A549 (cell line): ENCODE measurements around the gene RHOD. TPM values are rescaled to one million over a fixed set of nuclear protein-coding genes. Genes with fewer than 3 reads are reported as not detected.

Experiments
- ATAC-seq, 2 experiments: fragments of 200-7000 bp in 1 of 2; fragments of >200 bp in 1 of 2; cut with Nextera tagmentation in 1 of 2; cut with Tn5 transposase in 1 of 2; 3 replicates each; pipeline versions ENCODE4 v1.8.0 to v1.9.1; 2018 to 2020; ENCODE audit warnings: mild to moderate bottlenecking in 1 of 2, moderate library complexity in 1 of 2
- CTCF ChIA-PET: fragments of 300-600 bp; sonication (Branson Sonifier 250); formaldehyde crosslinking; extraction: SDS; loops from one replicate; lab custom pipeline; 2021; ENCODE audit warnings: antibody characterized with exemption, inconsistent platforms; lab: Yijun Ruan, JAX
- POLR2A ChIA-PET: fragments of 350-600 bp; formaldehyde crosslinking; extraction: SDS; loops from one replicate; lab custom pipeline; 2021; ENCODE audit warnings: antibody characterized with exemption, inconsistent platforms; lab: Yijun Ruan, JAX
- DNase-seq, 2 experiments: peaks; one replicate each; pipeline versions ENCODE4 v3.0.0 to v3.0.0-alpha.2; 2011 to 2016; ENCODE audit warnings: low read depth in 1 of 2, low spot score in 1 of 2
- FAIRE-seq: peaks from 2 replicates; lab custom pipeline; 2011; peaks lifted over from hg19 to GRCh38; lab: Jason Lieb, UNC
- H3K27ac ChIP-seq, 2 experiments: fragments of >200 bp; sonication (Bioruptor Twin); formaldehyde crosslinking; 3 replicates each; pipeline ENCODE4 v1.5.1; 2016 to 2017
- H3K4me1 ChIP-seq: fragments of >200 bp; sonication (Bioruptor Twin); formaldehyde crosslinking; 3 replicates; pipeline ENCODE4 v1.6.1; 2016
- H3K4me2 ChIP-seq: fragments of >200 bp; sonication (Bioruptor Twin); formaldehyde crosslinking; 3 replicates; pipeline ENCODE4 v1.6.1; 2016
- H3K4me3 ChIP-seq: fragments of >200 bp; sonication (Bioruptor Twin); formaldehyde crosslinking; 3 replicates; pipeline ENCODE4 v1.5.1; 2016
- H3K9me3 ChIP-seq: fragments of >200 bp; sonication (Bioruptor Twin); formaldehyde crosslinking; 3 replicates; pipeline ENCODE4 v1.6.1; 2016
- CHD4 ChIP-seq: fragments of 200-600 bp; sonication (generic); IDR thresholded peaks from 2 replicates; pipeline ENCODE4 v1.6.1; 2016; ENCODE audit warnings: antibody characterized with exemption, mild to moderate bottlenecking, borderline replicate concordance
- E2F6 ChIP-seq: IDR thresholded peaks from 2 replicates; pipeline ENCODE4 v1.6.1; 2012; ENCODE audit warnings: low read depth, borderline replicate concordance
- EHMT2 ChIP-seq: fragments of 200-600 bp; sonication (generic); IDR thresholded peaks from 2 replicates; pipeline ENCODE4 v1.6.1; 2016; ENCODE audit warnings: antibody characterized with exemption, low read depth, mild to moderate bottlenecking, moderate library complexity
- EP300 ChIP-seq, 2 experiments: fragments of >200 bp; sonication (Bioruptor Twin); formaldehyde crosslinking; IDR thresholded peaks; 2 replicates in 1 of 2; 3 replicates in 1 of 2; pipeline ENCODE4 v1.6.1; 2016 to 2017
- ESRRA ChIP-seq: fragments of 150-350 bp; IDR thresholded peaks from 2 replicates; pipeline ENCODE4 v1.6.1; 2014; ENCODE audit warnings: mild to moderate bottlenecking, low read length, borderline replicate concordance
- FOSL2 ChIP-seq, 2 experiments: fragments of 450-650 bp in 1 of 2; fragments of >200 bp in 1 of 2; sonication (Bioruptor Twin) in 1 of 2; formaldehyde crosslinking; IDR thresholded peaks; 2 replicates each; pipeline versions ENCODE4 v1.5.0 to v1.6.1; 2016 to 2020; ENCODE audit warnings: mild to moderate bottlenecking in 1 of 2, moderate library complexity in 1 of 2
- HES2 ChIP-seq: fragments of >200 bp; sonication (Bioruptor Twin); formaldehyde crosslinking; IDR thresholded peaks from 2 replicates; pipeline ENCODE4 v1.6.1; 2016
- HEYL ChIP-seq: fragments of 250-450 bp; sonication (Bioruptor Pico); IDR thresholded peaks from 2 replicates; pipeline ENCODE4 v1.8.0; 2021; ENCODE audit warnings: mild to moderate bottlenecking, moderate library complexity
- HMGXB4 ChIP-seq: fragments of 250-450 bp; sonication (Bioruptor Pico); IDR thresholded peaks from 2 replicates; pipeline ENCODE4 v1.5.0; 2021; ENCODE audit warnings: mild to moderate bottlenecking, moderate library complexity, borderline replicate concordance
- HOXB5 ChIP-seq: fragments of 250-450 bp; sonication (Bioruptor Pico); IDR thresholded peaks from 2 replicates; pipeline ENCODE4 v1.5.0; 2020; ENCODE audit warnings: mild to moderate bottlenecking, moderate library complexity
- KDM5A ChIP-seq: fragments of 200-600 bp; sonication (generic); IDR thresholded peaks from 2 replicates; pipeline ENCODE4 v1.6.1; 2016; ENCODE audit warnings: antibody characterized with exemption, mild to moderate bottlenecking
- MAX ChIP-seq: IDR thresholded peaks from 2 replicates; pipeline ENCODE4 v1.6.1; 2012
- MAZ ChIP-seq: fragments of 150-350 bp; IDR thresholded peaks from 2 replicates; pipeline ENCODE4 v1.6.1; 2014; ENCODE audit warnings: antibody characterized with exemption, low read depth, low read length, borderline replicate concordance
- NPAS2 ChIP-seq: fragments of 250-450 bp; sonication (Bioruptor Pico); IDR thresholded peaks from 2 replicates; pipeline ENCODE4 v1.8.0; 2022; ENCODE audit warnings: mild to moderate bottlenecking, moderate library complexity, borderline replicate concordance
- PHF8 ChIP-seq: fragments of 200-600 bp; sonication (generic); IDR thresholded peaks from 2 replicates; pipeline ENCODE4 v1.6.1; 2016; ENCODE audit warnings: low read depth, mild to moderate bottlenecking, antibody characterized with exemption, moderate library complexity, borderline replicate concordance
- POLR2AphosphoS2 ChIP-seq: conservative IDR thresholded peaks from 2 replicates; pipeline ENCODE4 v1.6.1; 2012; ENCODE audit warnings: low read length, improper control_type of control experiment, inconsistent platforms
- RAD21 ChIP-seq, 2 experiments: fragments of >200 bp in 1 of 2; sonication (Bioruptor Twin) in 1 of 2; formaldehyde crosslinking in 1 of 2; IDR thresholded peaks in 1 of 2; conservative IDR thresholded peaks in 1 of 2; 2 replicates in 1 of 2; 3 replicates in 1 of 2; pipeline ENCODE4 v1.6.1; 2012 to 2018; ENCODE audit warnings: inconsistent platforms in 1 of 2
- SREBF2 ChIP-seq: fragments of 450-650 bp; IDR thresholded peaks from 2 replicates; pipeline ENCODE4 v1.6.1; 2014; ENCODE audit warnings: mild to moderate bottlenecking, moderate library complexity
- USF2 ChIP-seq: fragments of 450-650 bp; IDR thresholded peaks from 2 replicates; pipeline ENCODE4 v1.6.1; 2014; ENCODE audit warnings: antibody characterized with exemption
- ZNF302 ChIP-seq: fragments of 250-450 bp; sonication (Bioruptor Pico); IDR thresholded peaks from 2 replicates; pipeline ENCODE4 v1.9.0; 2021; ENCODE audit warnings: inconsistent platforms, mild to moderate bottlenecking, moderate library complexity
- whole genome bisulfite sequencing: methylation state at CpG from one replicate; pipeline ENCODE4 v1.1.6; 2017; ENCODE audit errors: missing lambda C conversion rate; 5-methylcytosine and 5-hydroxymethylcytosine counted together
- polyA plus RNA-seq, 4 experiments: library from polyadenylated mRNA; depleted of rRNA in 3 of 4; stranded (reverse); fragments of >200 nt; fragmentation: RNase III in 1 of 4; extraction: RNeasy Plus Mini Kit Qiagen cat#74134 plus additional on column Dnase treatment in 1 of 4; gene quantifications; 2 replicates in 3 of 4; 3 replicates in 1 of 4; pipeline ENCODE4 v1.2.3, GENCODE V29; 2011 to 2017
- TF ChIP-seq, protein P1 (sequence below): fragments of 250-450 bp; sonication (Bioruptor Pico); IDR thresholded peaks from 2 replicates; pipeline ENCODE4 v1.5.0; 2020; ENCODE audit warnings: low read depth, mild to moderate bottlenecking, moderate library complexity
- TF ChIP-seq, protein P2 (sequence below): fragments of 200-600 bp; sonication (generic); IDR thresholded peaks from 2 replicates; pipeline ENCODE4 v1.6.1; 2016; ENCODE audit warnings: antibody characterized with exemption, mild to moderate bottlenecking, moderate library complexity

Gene RHOD
- polyA plus RNA-seq, 2 of the 4 experiments (the other 2 are of a cell fraction) = 13.6 to 33.2 TPM

- TF ChIP-seq USF2 (no peak), NPAS2 (CRISPR knock-in tag) (no peak), ZNF302 (no peak), EHMT2 (no peak), E2F6 (no peak), EP300 (IDR thresholded peaks at IDR 0.05) (no peak)
Measured at GRCh38 chr11:67027483-67027930, 29.1 kb upstream of the RHOD start (continued).

GRCh38 chr11:67027943-67028542 is 28.6 kb upstream of the RHOD start:
- no peaks in the 10 kb centered on the region for H3K9me3 ChIP-seq
- ATAC-seq (no peak), DNase-seq (no peak), FAIRE-seq (no peak)
- H3K4me1 ChIP-seq = peaks cover 32% of the 10 kb centered on the region
- ChIA-PET POLR2A (no interaction called here), CTCF (interaction anchor here (0.5 to 10.6 kb wide), 9 partner anchors 9 to 334 kb away, joined by 3 to 67 read pairs (median 4); partner anchors contain the start of gene C11orf86)
- H3K4me2 ChIP-seq = no peak overlapping the region
- WGBS = 96% methylated on average over 6 of the region's 6 CpGs
- no peak overlapping the region for H3K27ac ChIP-seq
- no peak overlapping the region for H3K4me3 ChIP-seq
- TF ChIP-seq PHF8 = no peak
- no peak for TF ChIP-seq HOXB5
- TF ChIP-seq CHD4 = no peak
- no peak for TF ChIP-seq HES2
- TF ChIP-seq, protein P1, sequence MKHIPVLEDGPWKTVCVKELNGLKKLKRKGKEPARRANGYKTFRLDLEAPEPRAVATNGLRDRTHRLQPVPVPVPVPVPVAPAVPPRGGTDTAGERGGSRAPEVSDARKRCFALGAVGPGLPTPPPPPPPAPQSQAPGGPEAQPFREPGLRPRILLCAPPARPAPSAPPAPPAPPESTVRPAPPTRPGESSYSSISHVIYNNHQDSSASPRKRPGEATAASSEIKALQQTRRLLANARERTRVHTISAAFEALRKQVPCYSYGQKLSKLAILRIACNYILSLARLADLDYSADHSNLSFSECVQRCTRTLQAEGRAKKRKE (CRISPR knock-in tag) = no peak
- no peak for TF ChIP-seq FOSL2 (IDR thresholded peaks at IDR 0.05)
- TF ChIP-seq FOSL2 (CRISPR knock-in tag; IDR thresholded peaks at IDR 0.05) = no peak
- no peak for TF ChIP-seq RAD21 (conservative IDR thresholded peaks at IDR 0.05 in 1 of 2, IDR thresholded peaks at IDR 0.05 in 1 of 2)
- TF ChIP-seq HMGXB4 (CRISPR knock-in tag) = no peak
- TF ChIP-seq KDM5A = no peak
- no peak for TF ChIP-seq POLR2AphosphoS2
- TF ChIP-seq HEYL = no peak
- TF ChIP-seq, protein P2, sequence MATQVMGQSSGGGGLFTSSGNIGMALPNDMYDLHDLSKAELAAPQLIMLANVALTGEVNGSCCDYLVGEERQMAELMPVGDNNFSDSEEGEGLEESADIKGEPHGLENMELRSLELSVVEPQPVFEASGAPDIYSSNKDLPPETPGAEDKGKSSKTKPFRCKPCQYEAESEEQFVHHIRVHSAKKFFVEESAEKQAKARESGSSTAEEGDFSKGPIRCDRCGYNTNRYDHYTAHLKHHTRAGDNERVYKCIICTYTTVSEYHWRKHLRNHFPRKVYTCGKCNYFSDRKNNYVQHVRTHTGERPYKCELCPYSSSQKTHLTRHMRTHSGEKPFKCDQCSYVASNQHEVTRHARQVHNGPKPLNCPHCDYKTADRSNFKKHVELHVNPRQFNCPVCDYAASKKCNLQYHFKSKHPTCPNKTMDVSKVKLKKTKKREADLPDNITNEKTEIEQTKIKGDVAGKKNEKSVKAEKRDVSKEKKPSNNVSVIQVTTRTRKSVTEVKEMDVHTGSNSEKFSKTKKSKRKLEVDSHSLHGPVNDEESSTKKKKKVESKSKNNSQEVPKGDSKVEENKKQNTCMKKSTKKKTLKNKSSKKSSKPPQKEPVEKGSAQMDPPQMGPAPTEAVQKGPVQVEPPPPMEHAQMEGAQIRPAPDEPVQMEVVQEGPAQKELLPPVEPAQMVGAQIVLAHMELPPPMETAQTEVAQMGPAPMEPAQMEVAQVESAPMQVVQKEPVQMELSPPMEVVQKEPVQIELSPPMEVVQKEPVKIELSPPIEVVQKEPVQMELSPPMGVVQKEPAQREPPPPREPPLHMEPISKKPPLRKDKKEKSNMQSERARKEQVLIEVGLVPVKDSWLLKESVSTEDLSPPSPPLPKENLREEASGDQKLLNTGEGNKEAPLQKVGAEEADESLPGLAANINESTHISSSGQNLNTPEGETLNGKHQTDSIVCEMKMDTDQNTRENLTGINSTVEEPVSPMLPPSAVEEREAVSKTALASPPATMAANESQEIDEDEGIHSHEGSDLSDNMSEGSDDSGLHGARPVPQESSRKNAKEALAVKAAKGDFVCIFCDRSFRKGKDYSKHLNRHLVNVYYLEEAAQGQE = no peak
- no peak for TF ChIP-seq MAZ
- no peak for TF ChIP-seq ESRRA
- no peak for TF ChIP-seq SREBF2
- TF ChIP-seq MAX = no peak
- no peak for TF ChIP-seq EP300 (IDR thresholded peaks at IDR 0.05)
